A549 treated with AZD2906 at 1 μM for 4 hours (cell line): Measurements from ENCODE around the gene CYSTM1. TPM values are rescaled to one million over a fixed set of nuclear protein-coding genes. Genes with fewer than 3 reads are reported as not detected.

Experiments
- total RNA-seq: library from RNA; stranded (reverse); fragments of 200-300 nt; extraction: Qiagen RNA extraction; gene quantifications from 5 replicates; pipeline ENCODE4 v1.2.3, GENCODE V29; 2022

CYSTM1 gene
- 160 to 243 TPM (median 182 TPM) in 5 replicates for total RNA-seq

GRCh38 chr5:140174465-140175366 is at the start of gene CYSTM1:
CYSTM1 (plus strand) TSS chr5:140175188; CDS start chr5:140194466, 19,278 bp downstream.

GRCh38 chr5:140125637-140126036 is 49.4 kb upstream of the CYSTM1 start, which contains the start of gene IGIP:
IGIP (plus strand) TSS chr5:140125937; CDS start chr5:140128477, 2,540 bp downstream.

Other genes starting within 250 kb of the CYSTM1 start
- 1.8 to 2.5 TPM (median 2.1 TPM) in 5 replicates for gene NRG2, start 131.9 kb upstream of the CYSTM1 start, total RNA-seq
- gene PURA, start 61.1 kb upstream of the CYSTM1 start, total RNA-seq: 4.8 to 6.5 TPM (median 5.3 TPM) in 5 replicates
- 0.72 to 1.0 TPM (median 0.89 TPM) in 5 replicates for gene IGIP, start 49.3 kb upstream of the CYSTM1 start, total RNA-seq
- 86.1 to 120 TPM (median 90.6 TPM) in 5 replicates for gene PFDN1, start 127.9 kb downstream of the CYSTM1 start, total RNA-seq
- 5.7 to 7.7 TPM (median 6.5 TPM) in 5 replicates for gene HBEGF, start 171.4 kb downstream of the CYSTM1 start, total RNA-seq
- gene SLC4A9, start 185.0 kb downstream of the CYSTM1 start, total RNA-seq: 0.02 to 0.03 TPM in 2 of 5 replicates, not detected in the others
- gene ANKHD1, start 226.6 kb downstream of the CYSTM1 start, total RNA-seq: 41.8 to 52.0 TPM (median 47.5 TPM) in 5 replicates